ENCODE results near the gene FAM229B.
"Not testable (repeated sequence)": the region's sequence is repeated elsewhere in the genome, so short reads cannot be mapped to it uniquely, and the experiment has no call there.

Gene FAM229B

GRCh38 chr6:112065426-112065986 is 21.9 kb upstream of the FAM229B start:
- no peak for DNase-seq

DNA sequence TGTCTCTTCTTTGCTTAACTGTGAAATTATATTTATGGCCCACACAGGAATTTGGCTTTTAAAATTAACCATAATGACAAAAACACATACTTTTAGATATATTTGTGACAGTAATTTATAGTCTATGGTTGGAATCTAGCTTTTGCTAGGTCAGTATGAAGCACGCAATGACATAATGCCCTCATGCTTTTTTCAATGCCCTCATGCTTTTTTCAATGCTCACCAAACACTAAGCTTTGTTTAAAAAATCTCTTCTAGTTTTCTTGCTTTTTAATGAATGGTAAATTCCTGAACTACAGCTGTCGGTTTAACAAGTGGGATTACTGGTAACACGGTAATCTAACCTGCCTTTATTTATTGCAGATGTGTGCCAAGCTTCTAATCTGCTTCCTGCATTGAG is 20.8 kb upstream of the FAM229B start:
- DNase-seq, result no peak

GRCh38 chr6:112081569-112081968 is 5.8 kb upstream of the FAM229B start:
- DNase-seq, result no peak

- no peak for DNase-seq
Measured at GRCh38 chr6:112085286-112086065, 1.9 kb upstream of the FAM229B start.

DNA sequence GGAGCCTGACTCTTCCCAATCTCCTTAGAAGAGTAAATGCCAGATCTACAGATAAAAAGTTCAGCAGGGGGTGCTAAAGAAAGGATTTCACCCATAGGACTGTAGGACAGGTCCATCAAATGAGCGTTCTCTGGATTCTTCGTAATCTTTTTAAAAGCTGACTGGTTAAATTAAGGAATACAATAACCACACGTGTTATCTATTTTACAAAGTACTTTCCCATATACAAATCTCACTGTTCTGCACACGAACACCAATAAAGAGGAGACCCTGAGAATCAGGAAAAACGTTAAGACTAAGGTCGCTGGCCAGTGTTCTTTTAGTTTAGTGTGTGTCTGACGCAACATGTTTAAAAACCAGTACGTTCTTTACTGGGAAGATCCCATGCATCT is 651 bp upstream of the FAM229B start:
- DNase-seq, result peak; percentile 2

- DNase-seq, result no peak
Measured at GRCh38 chr6:112087916-112088315, 525 bp downstream of the FAM229B start.

DNA sequence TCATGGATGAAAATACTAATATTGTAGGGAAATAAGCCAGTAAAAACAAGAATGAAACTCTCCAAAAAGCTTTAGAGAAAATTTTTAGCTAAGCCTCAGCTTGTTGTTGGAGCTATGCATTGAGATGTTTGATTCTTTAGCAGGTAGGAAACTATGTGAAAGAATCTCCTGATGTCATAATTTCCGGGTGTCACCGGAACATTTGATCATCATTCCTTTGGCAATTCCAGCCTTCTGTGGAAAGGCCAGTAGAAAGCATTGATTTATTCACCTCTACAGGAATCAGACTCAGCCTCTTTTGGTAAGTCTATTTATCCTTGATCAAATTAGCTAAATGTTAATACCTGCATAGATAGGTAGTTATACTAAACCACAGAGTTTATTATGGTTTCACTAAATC is 9.5 kb downstream of the FAM229B start:
- no peak for DNase-seq

DNA sequence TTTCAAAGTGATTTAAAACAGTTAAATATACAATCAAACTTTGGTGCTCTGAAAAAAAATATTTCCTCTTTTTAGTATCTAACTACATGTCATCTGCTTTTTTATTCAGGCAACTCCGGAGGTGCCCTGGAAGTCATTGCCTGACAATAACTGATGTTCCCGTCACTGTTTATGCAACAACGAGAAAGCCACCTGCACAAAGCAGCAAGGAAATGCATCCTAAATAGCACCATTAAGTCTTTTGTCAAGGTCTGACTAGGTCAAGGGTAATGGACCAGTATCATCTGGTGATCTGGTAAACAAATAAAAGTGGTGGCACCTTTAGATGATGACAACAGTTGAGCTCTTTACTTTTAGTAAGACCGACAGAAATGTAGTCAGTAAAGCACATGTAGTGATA is 13.2 kb downstream of the FAM229B start:
- DNase-seq, result peak; percentile 12

- not testable (repeated sequence) for DNase-seq
Measured at GRCh38 chr6:112106026-112106425, 18.6 kb downstream of the FAM229B start.

DNA sequence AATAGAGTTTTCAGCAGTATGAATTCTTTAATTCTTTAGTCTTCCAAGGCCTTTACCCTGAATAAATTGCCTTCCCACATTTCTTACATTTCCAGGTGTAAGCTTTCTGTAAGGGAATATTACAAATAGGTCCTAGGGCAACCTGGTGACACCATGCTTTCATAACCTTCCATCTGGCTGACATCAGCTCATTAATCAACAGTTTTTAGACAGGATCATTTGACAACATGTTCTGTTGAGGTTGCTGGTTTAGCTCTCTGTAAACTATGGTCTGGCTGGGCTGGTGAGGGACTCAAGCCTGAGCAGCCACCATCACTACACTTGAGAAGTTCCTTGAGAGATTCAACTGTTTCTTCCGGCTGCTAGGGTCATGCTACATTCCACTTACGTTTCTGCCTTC is 19.2 kb downstream of the FAM229B start:
- DNase-seq, result no peak

DNA sequence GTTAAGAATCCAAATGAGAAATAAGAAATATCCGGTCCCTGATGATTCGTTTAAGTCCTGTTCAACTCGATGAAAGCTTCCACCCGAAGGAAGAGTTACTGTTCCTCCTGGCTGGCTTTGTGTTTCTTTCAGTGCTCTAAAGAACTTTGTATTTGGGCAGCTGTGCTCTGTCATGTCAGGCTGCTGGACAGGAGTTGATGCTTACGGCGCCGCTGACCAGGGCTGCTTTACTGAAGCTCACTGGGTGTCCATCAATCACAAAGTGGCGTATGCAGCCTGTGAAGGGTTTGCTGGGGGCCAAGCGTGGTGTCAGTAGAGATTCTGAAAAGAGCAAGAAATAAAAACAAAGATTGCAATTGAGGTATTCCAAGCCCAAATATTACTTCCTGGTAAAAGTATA is 21.9 kb downstream of the FAM229B start:
- DNase-seq, result no peak

- DNase-seq, result no peak
Measured at GRCh38 chr6:112113431-112113830, 26.0 kb downstream of the FAM229B start.

DNA sequence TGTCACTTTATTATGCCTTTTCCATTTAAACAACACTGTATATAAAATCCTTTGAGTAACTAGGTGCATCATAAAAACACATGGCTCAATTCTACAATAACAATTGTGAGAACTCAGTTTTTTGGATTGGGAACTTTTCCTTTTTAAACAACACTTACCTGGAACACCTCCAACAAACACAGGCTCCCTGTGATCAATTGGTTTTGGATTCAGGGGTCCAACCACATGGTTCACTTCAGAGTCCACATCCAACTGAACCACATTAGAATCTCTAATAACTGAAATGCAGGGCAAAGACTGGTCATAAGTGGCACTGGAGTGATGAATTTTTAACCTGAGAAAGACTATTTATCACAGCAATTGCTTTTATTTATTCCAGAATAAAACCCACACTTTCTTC is 26.5 kb downstream of the FAM229B start:
- no peak for DNase-seq

GRCh38 chr6:112114577-112115223 is 27.3 kb downstream of the FAM229B start:
- DNase-seq, result no peak

GRCh38 chr6:112116221-112116620 is 28.8 kb downstream of the FAM229B start:
- no peak for DNase-seq

GRCh38 chr6:112117554-112117953 is 30.2 kb downstream of the FAM229B start:
- no peak for DNase-seq

- no peak for DNase-seq
Measured at GRCh38 chr6:112118034-112118433, 30.6 kb downstream of the FAM229B start.

- DNase-seq, result no peak
Measured at GRCh38 chr6:112122756-112123155, 35.4 kb downstream of the FAM229B start.

GRCh38 chr6:112123982-112124381 is 36.6 kb downstream of the FAM229B start:
- DNase-seq, result no peak

GRCh38 chr6:112128208-112128607 is 40.8 kb downstream of the FAM229B start:
- DNase-seq, result no peak

DNA sequence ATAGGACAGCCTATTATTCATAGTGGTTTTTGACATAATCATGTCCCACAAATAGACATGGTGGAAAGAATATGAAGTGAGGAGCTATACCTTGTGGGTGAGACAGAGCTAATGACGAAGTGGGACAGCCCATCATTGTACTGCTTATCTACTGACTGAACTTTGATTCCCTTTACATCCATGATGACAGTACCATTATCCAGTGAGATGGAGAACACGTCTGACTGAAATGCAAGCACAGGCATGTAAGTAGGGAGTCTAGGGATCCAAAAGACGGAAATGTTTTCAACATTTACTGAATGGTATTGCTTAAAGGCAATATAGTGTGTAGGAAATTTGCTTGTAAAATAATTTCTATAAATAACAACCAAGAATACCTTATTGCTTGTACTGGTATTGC is 43.5 kb downstream of the FAM229B start:
- DNase-seq, result no peak

GRCh38 chr6:112139052-112139451 is 51.7 kb downstream of the FAM229B start:
- DNase-seq, result no peak

- no peak for DNase-seq
Measured at GRCh38 chr6:112141707-112142106, 54.3 kb downstream of the FAM229B start.

GRCh38 chr6:112144145-112144926 is 56.9 kb downstream of the FAM229B start:
- peak; percentile 64 for DNase-seq
